Gastroesophageal sphincter (tissue), 3 donors: ENCODE measurements around the gene OCIAD2.

Source experiments
- EP300 ChIP-seq: sonication (generic); formaldehyde crosslinking; IDR thresholded peaks from one replicate; pipeline ENCODE4 v1.6.1; 2017; ENCODE audit warnings: antibody characterized with exemption, mild to moderate bottlenecking
- POLR2A ChIP-seq, 2 donors: fragments of 450-650 bp; IDR thresholded peaks; one replicate each; pipeline ENCODE4 v1.6.1; 2017; ENCODE audit warnings: antibody characterized with exemption in 2 of 2, mild to moderate bottlenecking in 2 of 2, moderate library complexity in 1 of 2
- POLR2AphosphoS5 ChIP-seq: sonication (generic); formaldehyde crosslinking; IDR thresholded peaks from one replicate; pipeline ENCODE4 v1.6.1; 2017; ENCODE audit warnings: antibody characterized with exemption
- TF ChIP-seq, protein P1 (sequence below), 4 experiments: fragments of 200-600 bp in 2 of 4; fragments of 450-650 bp in 2 of 4; sonication (generic) in 1 of 4; IDR thresholded peaks; one replicate each; pipeline ENCODE4 v1.5.1; 2017 to 2019; ENCODE audit warnings: antibody characterized with exemption in 4 of 4, mild to moderate bottlenecking in 2 of 4, moderate library complexity in 2 of 4

DNA sequence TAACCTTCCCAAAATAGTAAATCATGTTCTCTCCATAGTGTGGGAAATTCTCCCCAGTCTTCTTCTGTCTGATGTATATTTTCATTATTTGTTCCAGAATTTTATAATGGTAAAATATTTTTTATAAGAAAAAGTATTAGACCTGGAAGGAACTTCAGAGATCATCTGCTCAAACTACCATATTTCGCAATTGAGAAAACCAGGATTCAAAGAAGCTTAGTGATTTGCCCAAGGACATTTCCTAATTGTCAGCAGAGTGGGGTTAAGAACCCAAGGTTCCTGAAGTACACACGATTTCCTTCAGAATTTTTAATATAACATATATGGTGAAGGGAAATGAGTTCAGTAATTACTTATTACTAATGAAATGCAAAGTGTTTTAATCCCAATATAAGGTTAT lies 51.6 kb downstream of the OCIAD2 start:
- TF ChIP-seq POLR2A (IDR thresholded peaks at IDR 0.05) (no peak), EP300 (no peak), POLR2AphosphoS5 (no peak)
- TF ChIP-seq, protein P1, sequence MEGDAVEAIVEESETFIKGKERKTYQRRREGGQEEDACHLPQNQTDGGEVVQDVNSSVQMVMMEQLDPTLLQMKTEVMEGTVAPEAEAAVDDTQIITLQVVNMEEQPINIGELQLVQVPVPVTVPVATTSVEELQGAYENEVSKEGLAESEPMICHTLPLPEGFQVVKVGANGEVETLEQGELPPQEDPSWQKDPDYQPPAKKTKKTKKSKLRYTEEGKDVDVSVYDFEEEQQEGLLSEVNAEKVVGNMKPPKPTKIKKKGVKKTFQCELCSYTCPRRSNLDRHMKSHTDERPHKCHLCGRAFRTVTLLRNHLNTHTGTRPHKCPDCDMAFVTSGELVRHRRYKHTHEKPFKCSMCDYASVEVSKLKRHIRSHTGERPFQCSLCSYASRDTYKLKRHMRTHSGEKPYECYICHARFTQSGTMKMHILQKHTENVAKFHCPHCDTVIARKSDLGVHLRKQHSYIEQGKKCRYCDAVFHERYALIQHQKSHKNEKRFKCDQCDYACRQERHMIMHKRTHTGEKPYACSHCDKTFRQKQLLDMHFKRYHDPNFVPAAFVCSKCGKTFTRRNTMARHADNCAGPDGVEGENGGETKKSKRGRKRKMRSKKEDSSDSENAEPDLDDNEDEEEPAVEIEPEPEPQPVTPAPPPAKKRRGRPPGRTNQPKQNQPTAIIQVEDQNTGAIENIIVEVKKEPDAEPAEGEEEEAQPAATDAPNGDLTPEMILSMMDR (IDR thresholded peaks at IDR 0.05): no peak
